Measurements from ENCODE around the gene PCGF1. TPM values are rescaled to one million over a fixed set of nuclear protein-coding genes. Genes with fewer than 3 reads are reported as not detected.

Gene PCGF1
- polyA plus RNA-seq, 1 donor: 25.5 TPM

DNA sequence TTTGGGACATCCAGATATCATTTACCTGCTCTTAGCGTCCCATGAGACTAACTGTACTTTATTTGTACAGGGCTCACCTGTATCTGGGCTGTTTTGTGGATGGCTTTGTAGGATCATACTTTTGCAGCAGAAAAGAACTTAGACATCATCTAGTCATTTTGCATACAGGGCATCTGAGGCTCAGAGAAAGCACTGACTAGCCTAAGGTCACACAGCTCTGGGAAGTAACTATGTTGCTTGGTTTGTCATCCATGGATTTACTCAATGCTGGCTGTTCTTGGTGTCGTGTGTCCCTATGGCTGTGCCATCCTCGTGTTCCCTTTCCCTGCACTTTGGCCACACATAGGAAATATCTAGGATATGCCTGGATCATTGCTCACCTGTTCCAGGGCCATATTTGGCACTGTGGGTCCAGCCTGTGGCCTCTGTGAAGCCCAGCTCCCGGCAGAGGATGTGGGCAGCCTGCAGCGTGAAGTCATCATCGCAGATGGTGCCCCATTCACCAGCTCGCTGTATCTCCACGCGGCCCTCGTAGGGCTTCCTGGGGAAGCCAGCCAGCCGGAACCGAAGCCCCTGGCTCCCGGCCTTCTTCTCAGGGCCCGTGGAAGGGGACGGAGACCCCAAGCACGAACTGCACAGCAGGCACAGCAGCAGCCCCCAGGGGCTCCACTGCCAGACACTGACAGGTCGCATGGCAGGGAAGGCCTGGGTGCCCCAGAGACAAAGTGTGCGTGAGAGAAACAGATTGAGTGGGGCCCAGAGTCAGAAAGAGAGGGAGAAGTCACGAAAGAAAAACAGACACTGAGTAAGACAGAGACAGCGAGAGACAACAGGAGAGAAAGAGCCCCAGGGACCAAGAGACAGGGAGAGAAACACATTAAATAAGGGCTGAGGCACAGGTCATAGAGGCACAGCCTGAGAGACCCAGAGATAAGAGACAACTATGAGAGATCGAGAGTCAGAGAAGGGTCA lies 44.7 kb upstream of the PCGF1 start:
- 72% methylated on average over 5 of the region's 21 CpGs for WGBS (ENCODE audit: insufficient coverage, low lambda C conversion rate)
- H3K4me3 ChIP-seq (ENCODE audit: low read length): no peak overlapping the region
- H3K27ac ChIP-seq (ENCODE audit: low read length): no peak overlapping the region
- H3K27me3 ChIP-seq (ENCODE audit: control insufficient read depth, insufficient read depth, low read length): peaks cover 92% of the 10 kb centered on the region
- peaks cover 15% of the 10 kb centered on the region for H3K9me3 ChIP-seq (ENCODE audit: control insufficient read depth, low read depth, low read length)
- DNase-seq: no peak
- H3K4me1 ChIP-seq (ENCODE audit: control insufficient read depth, insufficient read depth, low read length): peaks cover 14% of the 10 kb centered on the region
- H3K36me3 ChIP-seq (ENCODE audit: control insufficient read depth, insufficient read depth, low read length): no peaks in the 10 kb centered on the region

DNA sequence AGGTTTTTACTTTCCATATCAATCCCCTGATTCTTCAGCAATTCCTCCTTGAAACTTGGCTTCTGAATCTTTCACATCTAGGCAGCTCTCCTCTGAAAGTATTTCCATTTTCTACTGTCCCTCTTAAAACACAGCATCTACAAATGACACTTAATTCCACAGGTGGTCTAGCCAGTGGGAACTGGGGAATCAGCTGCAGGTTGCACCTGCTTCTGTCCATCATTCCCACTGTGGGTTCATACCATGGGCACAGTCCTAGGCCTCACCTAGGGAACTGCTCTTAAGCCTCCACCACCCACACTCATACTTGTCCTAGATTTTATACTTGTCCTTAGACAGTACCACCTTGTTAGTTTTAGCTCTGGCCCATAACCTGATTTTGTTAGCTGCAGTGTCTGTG lies 44.0 kb upstream of the PCGF1 start:
- H3K4me1 ChIP-seq (ENCODE audit: control insufficient read depth, insufficient read depth, low read length): peaks cover 14% of the 10 kb centered on the region
- H3K4me3 ChIP-seq (ENCODE audit: low read length): no peak overlapping the region
- no peak for DNase-seq
- H3K9me3 ChIP-seq (ENCODE audit: control insufficient read depth, low read depth, low read length): peaks cover 15% of the 10 kb centered on the region
- peaks cover 92% of the 10 kb centered on the region for H3K27me3 ChIP-seq (ENCODE audit: control insufficient read depth, insufficient read depth, low read length)
- H3K36me3 ChIP-seq (ENCODE audit: control insufficient read depth, insufficient read depth, low read length): no peaks in the 10 kb centered on the region
- H3K27ac ChIP-seq (ENCODE audit: low read length): no peak overlapping the region

DNA sequence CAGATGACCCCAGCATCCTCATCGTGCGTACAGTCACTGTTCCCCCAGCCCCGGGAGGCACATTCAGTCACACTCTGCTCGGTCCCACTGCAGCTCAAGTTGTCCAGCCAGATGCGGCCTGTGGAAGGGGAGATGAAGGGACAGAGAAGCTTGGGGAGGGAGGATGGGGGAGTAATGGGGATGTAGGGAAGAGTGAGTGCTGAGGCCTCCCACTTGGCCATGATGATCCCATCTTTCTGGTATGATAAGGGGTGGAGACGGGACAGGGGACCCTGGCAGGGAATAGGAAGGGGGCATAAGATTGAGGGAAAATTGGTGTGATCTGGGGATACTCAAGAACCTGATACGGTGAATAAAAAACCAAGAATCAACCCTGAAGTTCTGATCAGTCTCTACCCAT lies 42.7 kb upstream of the PCGF1 start:
- Histone ChIP-seq H3K27me3 (ENCODE audit: control insufficient read depth, insufficient read depth, low read length) (peaks cover 86% of the 10 kb centered on the region), H3K9me3 (ENCODE audit: control insufficient read depth, low read depth, low read length) (peaks cover 14% of the 10 kb centered on the region), H3K27ac (ENCODE audit: low read length) (no peak overlapping the region), H3K36me3 (ENCODE audit: control insufficient read depth, insufficient read depth, low read length) (no peaks in the 10 kb centered on the region), H3K4me1 (ENCODE audit: control insufficient read depth, insufficient read depth, low read length) (peaks cover 14% of the 10 kb centered on the region), H3K4me3 (ENCODE audit: low read length) (no peak overlapping the region)
- WGBS (ENCODE audit: insufficient coverage, low lambda C conversion rate): 100% methylated on average over 1 of the region's 7 CpGs
- no peak for DNase-seq

DNA sequence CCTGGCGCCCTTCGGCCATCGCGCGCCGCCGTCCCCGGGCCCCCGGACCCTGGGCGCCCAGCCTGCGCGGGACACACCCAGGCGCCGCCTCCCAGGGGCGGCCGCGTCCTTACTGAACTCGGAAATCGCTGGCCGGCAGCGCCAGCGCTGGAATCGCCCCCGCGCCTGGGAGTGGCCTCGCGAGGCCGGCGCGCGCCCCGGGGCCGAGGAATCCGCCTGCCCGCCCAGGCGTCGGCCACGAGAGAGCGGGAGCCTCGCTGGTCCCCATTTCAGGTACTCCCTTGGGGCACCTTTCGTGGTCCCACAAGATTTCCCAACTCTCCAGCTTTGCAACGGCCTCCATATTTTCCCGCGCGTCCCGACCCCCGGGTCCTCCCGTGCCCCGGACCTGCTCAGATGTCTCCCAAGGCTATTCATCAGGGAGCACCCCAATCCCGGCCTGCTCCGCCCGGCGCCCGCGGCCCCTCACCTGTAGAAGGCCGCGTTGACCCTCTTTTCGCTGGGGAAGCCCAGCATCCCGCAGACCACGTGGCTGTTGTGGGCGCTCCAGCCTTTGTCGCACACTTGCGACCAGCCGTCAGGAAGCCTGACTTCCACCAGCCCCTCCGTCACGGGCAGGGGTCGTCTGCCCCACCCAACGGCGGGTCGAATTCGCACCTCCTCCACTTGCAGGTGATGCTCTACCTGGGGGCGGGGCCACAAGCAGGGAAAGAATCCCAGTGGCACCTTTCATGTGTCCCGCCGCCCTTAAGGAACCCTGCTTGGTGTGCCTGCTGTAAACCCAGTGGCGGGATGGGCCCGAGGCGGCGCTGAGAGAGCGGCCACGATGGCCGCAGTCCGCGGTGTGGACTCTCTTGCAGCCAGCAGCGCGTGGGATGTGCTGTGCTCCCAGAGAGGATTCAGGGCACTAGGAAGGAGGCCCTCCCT lies 41.7 kb upstream of the PCGF1 start:
- no peaks in the 10 kb centered on the region for H3K36me3 ChIP-seq (ENCODE audit: control insufficient read depth, insufficient read depth, low read length)
- peak; percentile 48 to 81 for DNase-seq
- H3K27me3 ChIP-seq (ENCODE audit: control insufficient read depth, insufficient read depth, low read length): peaks cover 76% of the 10 kb centered on the region
- no CpG with 5 or more reads among the region's 85 CpGs for WGBS (ENCODE audit: insufficient coverage, low lambda C conversion rate)
- no peak overlapping the region for H3K27ac ChIP-seq (ENCODE audit: low read length)
- peaks cover 6% of the 10 kb centered on the region for H3K9me3 ChIP-seq (ENCODE audit: control insufficient read depth, low read depth, low read length)
- peak overlapping the region; percentile 54 for H3K4me3 ChIP-seq (ENCODE audit: low read length)
- peaks cover 14% of the 10 kb centered on the region for H3K4me1 ChIP-seq (ENCODE audit: control insufficient read depth, insufficient read depth, low read length)

DNA sequence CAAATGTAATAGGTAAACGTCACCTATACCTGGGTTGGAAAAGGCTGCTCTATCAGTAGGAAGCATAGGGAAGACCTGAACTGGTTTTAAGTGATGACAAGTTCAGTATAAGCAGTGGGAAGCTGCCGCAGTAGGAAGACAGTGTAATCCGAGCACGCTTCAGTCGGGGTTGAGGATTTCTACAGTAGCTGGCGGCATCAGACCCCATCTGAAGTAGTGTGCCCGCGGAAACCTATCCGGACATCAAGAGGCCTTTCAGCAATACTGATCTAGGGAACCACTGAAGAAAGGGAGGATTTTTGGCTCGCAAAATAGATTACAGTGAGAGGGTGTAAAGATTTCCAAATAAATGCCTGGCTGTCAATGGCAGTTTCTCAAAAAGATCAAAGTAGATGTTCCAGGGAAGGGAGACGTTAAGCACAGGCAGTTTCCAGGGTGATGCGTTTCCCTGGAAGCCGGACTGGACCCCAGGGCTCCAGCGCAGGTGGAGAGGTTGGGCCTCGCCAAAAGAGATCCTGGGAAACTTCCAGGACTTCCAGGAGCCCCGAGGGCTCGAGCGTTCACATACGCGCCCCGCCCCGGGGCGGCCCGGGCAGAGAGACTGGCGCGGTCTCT lies 40.9 kb upstream of the PCGF1 start:
- Histone ChIP-seq H3K36me3 (ENCODE audit: control insufficient read depth, insufficient read depth, low read length) (no peaks in the 10 kb centered on the region), H3K27ac (ENCODE audit: low read length) (no peak overlapping the region), H3K27me3 (ENCODE audit: control insufficient read depth, insufficient read depth, low read length) (peaks cover 69% of the 10 kb centered on the region), H3K4me1 (ENCODE audit: control insufficient read depth, insufficient read depth, low read length) (peaks cover 14% of the 10 kb centered on the region), H3K9me3 (ENCODE audit: control insufficient read depth, low read depth, low read length) (peaks cover 6% of the 10 kb centered on the region), H3K4me3 (ENCODE audit: low read length) (peak overlapping the region; percentile 28)
- WGBS (ENCODE audit: insufficient coverage, low lambda C conversion rate): 80% methylated on average over 1 of the region's 26 CpGs
- no peak for DNase-seq

DNA sequence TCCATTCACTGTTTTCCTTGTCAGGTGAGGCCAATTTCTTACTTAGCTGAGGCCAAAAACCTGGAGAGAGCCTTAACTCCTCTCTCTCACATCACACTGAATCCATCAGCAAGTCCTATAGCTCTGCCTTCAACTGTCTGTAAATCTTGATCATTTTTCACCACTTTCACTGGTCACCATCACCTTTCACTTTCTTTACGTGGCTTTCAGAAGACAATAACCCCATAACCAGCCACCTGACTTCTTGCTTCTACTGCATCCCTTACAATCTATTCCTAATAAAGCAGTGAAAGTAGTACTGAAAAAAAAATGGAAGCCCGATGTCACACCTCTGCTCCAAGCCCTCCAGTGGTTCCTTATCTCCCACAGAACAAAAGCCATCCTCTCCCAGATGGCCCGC lies 38.5 kb upstream of the PCGF1 start:
- H3K36me3 ChIP-seq (ENCODE audit: control insufficient read depth, insufficient read depth, low read length): no peaks in the 10 kb centered on the region
- peaks cover 46% of the 10 kb centered on the region for H3K27me3 ChIP-seq (ENCODE audit: control insufficient read depth, insufficient read depth, low read length)
- no peak overlapping the region for H3K4me3 ChIP-seq (ENCODE audit: low read length)
- DNase-seq: no peak
- peaks cover 14% of the 10 kb centered on the region for H3K4me1 ChIP-seq (ENCODE audit: control insufficient read depth, insufficient read depth, low read length)
- 81% methylated on average over 3 of the region's 3 CpGs for WGBS (ENCODE audit: insufficient coverage, low lambda C conversion rate)
- no peak overlapping the region for H3K27ac ChIP-seq (ENCODE audit: low read length)
- peaks cover 6% of the 10 kb centered on the region for H3K9me3 ChIP-seq (ENCODE audit: control insufficient read depth, low read depth, low read length)

DNA sequence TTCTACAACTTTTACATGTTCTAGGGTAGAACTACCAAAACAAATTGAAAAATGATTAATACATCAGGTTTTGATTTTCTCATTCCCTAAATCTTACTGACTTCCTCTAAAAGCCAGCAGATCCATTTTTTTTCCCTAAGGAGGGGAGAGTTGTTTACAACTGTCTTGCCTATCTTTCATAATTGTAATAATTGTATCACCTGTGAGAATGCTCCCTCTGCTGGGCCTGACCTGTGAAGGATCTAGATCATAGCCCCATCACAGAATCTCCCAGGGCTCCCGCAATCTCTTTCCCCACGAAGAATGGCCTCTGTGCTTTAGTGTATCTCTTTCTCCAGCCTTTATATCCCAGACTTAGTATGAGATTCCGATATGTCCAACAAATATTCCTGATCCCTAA lies 37.1 kb upstream of the PCGF1 start:
- Histone ChIP-seq H3K4me1 (ENCODE audit: control insufficient read depth, insufficient read depth, low read length) (peaks cover 10% of the 10 kb centered on the region), H3K36me3 (ENCODE audit: control insufficient read depth, insufficient read depth, low read length) (no peaks in the 10 kb centered on the region), H3K27ac (ENCODE audit: low read length) (no peak overlapping the region), H3K9me3 (ENCODE audit: control insufficient read depth, low read depth, low read length) (peaks cover 5% of the 10 kb centered on the region), H3K4me3 (ENCODE audit: low read length) (no peak overlapping the region), H3K27me3 (ENCODE audit: control insufficient read depth, insufficient read depth, low read length) (peaks cover 37% of the 10 kb centered on the region)
- WGBS (ENCODE audit: insufficient coverage, low lambda C conversion rate): 100% methylated on average over 1 of the region's 3 CpGs
- no peak for DNase-seq

DNA sequence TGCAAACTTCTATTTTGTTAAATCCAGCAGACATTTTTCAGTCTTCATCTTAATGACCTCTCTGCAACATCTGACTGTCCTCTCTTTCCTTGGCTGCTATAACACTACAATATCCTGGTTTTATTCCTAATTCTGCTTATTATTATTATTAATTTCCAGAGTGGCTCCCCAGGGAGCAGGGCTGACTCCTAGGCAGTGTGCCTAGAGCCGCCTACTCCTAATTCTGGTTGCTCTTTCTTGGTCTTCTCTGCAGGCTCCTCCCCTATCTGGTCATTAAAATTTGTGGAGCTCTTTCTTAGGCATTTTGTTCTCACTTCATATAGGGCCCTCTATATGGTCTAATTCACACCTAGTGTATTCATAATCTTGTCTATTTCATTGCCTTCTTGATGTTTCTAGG lies 35.5 kb upstream of the PCGF1 start:
- Histone ChIP-seq H3K36me3 (ENCODE audit: control insufficient read depth, insufficient read depth, low read length) (no peaks in the 10 kb centered on the region), H3K4me3 (ENCODE audit: low read length) (no peak overlapping the region), H3K4me1 (ENCODE audit: control insufficient read depth, insufficient read depth, low read length) (no peaks in the 10 kb centered on the region), H3K27ac (ENCODE audit: low read length) (no peak overlapping the region), H3K27me3 (ENCODE audit: control insufficient read depth, insufficient read depth, low read length) (peaks cover 40% of the 10 kb centered on the region), H3K9me3 (ENCODE audit: control insufficient read depth, low read depth, low read length) (no peaks in the 10 kb centered on the region)
- no CpG with 5 or more reads among the region's 1 CpG for WGBS (ENCODE audit: insufficient coverage, low lambda C conversion rate)
- DNase-seq: no peak

DNA sequence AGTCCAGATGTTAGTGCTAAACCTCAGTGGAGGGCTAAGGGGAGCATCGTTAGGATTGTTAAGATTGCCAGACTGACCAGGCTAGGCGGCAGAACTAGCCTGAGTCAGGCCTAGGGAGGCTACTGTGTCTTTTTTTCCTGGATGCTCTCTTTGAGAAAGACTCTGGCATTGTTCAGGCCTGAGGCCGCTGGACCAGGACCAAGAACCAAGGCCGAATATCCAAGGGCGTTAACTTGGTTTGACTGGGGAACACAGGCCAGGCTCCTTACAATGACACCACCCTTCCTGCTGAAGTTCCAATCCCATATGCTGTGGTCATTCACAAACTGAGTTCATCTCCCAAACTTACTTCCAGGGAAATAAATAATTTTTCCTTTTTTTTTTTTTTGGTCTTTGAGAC lies 32.8 kb upstream of the PCGF1 start:
- no peak overlapping the region for H3K4me3 ChIP-seq (ENCODE audit: low read length)
- H3K27ac ChIP-seq (ENCODE audit: low read length): no peak overlapping the region
- no CpG with 5 or more reads among the region's 5 CpGs for WGBS (ENCODE audit: insufficient coverage, low lambda C conversion rate)
- H3K9me3 ChIP-seq (ENCODE audit: control insufficient read depth, low read depth, low read length): no peaks in the 10 kb centered on the region
- H3K27me3 ChIP-seq (ENCODE audit: control insufficient read depth, insufficient read depth, low read length): peaks cover 38% of the 10 kb centered on the region
- no peaks in the 10 kb centered on the region for H3K4me1 ChIP-seq (ENCODE audit: control insufficient read depth, insufficient read depth, low read length)
- H3K36me3 ChIP-seq (ENCODE audit: control insufficient read depth, insufficient read depth, low read length): no peaks in the 10 kb centered on the region
- DNase-seq: no peak

DNA sequence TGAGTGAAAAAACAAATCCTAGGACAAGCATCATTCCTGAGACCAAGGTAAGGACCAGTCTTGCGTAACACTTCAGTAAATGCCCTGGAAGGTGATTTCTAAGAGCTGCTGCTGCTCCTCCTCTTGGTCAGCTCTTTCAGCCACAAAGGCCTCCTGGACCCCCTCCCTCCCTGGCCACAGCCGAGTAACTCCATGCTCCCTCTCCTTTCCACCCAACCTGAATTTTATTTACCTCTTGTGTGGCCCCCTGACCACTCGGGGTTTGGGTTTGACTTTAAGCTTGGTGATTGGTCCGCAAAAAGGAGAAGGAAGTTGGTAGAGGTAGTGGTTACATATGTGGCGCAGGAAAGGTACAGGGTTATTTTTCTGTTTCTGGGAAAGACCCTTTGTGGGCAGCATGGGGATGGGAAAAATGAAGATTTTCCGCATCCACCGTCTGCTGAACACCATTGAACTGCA lies 31.4 kb upstream of the PCGF1 start:
- no peak overlapping the region for H3K4me3 ChIP-seq (ENCODE audit: low read length)
- H3K27ac ChIP-seq (ENCODE audit: low read length): no peak overlapping the region
- 40% methylated on average over 1 of the region's 7 CpGs for WGBS (ENCODE audit: insufficient coverage, low lambda C conversion rate)

More for the DNA sequence above, 31.4 kb upstream of the PCGF1 start:
- Histone ChIP-seq H3K27me3 (ENCODE audit: control insufficient read depth, insufficient read depth, low read length) (peaks cover 38% of the 10 kb centered on the region), H3K9me3 (ENCODE audit: control insufficient read depth, low read depth, low read length) (no peaks in the 10 kb centered on the region), H3K36me3 (ENCODE audit: control insufficient read depth, insufficient read depth, low read length) (no peaks in the 10 kb centered on the region), H3K4me1 (ENCODE audit: control insufficient read depth, insufficient read depth, low read length) (no peaks in the 10 kb centered on the region)
- DNase-seq: no peak
